ENCODE data around the gene DDX39B. TPM values are rescaled to one million over a fixed set of nuclear protein-coding genes. Genes with fewer than 3 reads are reported as not detected.
"Not testable (repeated sequence)": the region's sequence is repeated elsewhere in the genome, so short reads cannot be mapped to it uniquely, and the experiment has no call there.

Gene DDX39B
- polyA plus RNA-seq (2013): 422 TPM

- H3K4me1 ChIP-seq (ENCODE audit: control extremely low read depth in 1 of 4, control insufficient read depth in 4 of 4, insufficient read depth in 4 of 4, low read length in 3 of 4): peaks cover 17 to 47% (median 40%) of the 10 kb centered on the region in 4 experiments
- CTCF ChIA-PET: interaction anchor here (0.8 to 24.7 kb wide), 10 partner anchors 8 to 250 kb away, joined by 3 to 557 read pairs (median 4); partner anchors contain the start of genes LST1, LTB, MCCD1 and NCR3
- peaks cover 14 to 38% (median 28%) of the 10 kb centered on the region in 4 experiments for H3K36me3 ChIP-seq (ENCODE audit: control insufficient read depth in 4 of 4, insufficient read depth in 4 of 4, low read length in 3 of 4)
- H3K9me3 ChIP-seq (ENCODE audit: control extremely low read depth in 1 of 5, control insufficient read depth in 4 of 5, insufficient read depth in 2 of 5, low read depth in 1 of 5, low read length in 4 of 5): no peaks in the 10 kb centered on the region
- peak within 1 kb of the TSS; percentile 66 to 97 (median 91) for H3K4me3 ChIP-seq (ENCODE audit: control insufficient read depth in 1 of 7, extremely low read depth in 1 of 7, insufficient read depth in 4 of 7, low read depth in 2 of 7, low read length in 6 of 7)
- WGBS (ENCODE audit: insufficient coverage): under 1% methylated on average over 36 of the region's 43 CpGs
- DNase-seq: peak; percentile 98 to 99 (median 99)
- no peaks in the 10 kb centered on the region for H3K27me3 ChIP-seq (replicated peaks in 2 of 5; ENCODE audit: control insufficient read depth in 4 of 5, insufficient read depth in 5 of 5, low read length in 4 of 5)
- POLR2A ChIA-PET: interaction anchor here (0.7 to 2.6 kb wide), 6 partner anchors 10 to 1430 kb away, joined by 3 to 12 read pairs (median 4); partner anchors contain the start of genes BAG6 and MCCD1
- peak within 1 kb of the TSS; percentile 99 to 100 for H3K27ac ChIP-seq (ENCODE audit: insufficient read depth in 1 of 2, low read depth in 1 of 2, low read length in 2 of 2, poor library complexity in 1 of 2, severe bottlenecking in 2 of 2)
Measured at GRCh38 chr6:31541658-31542521, at the start of gene DDX39B. Gene DDX39B (minus strand): TSS chr6:31542003. CDS start chr6:31540532, 1,471 bp downstream.

GRCh38 chr6:31590691-31591090, 48.9 kb upstream of the DDX39B start:
- POLR2A ChIA-PET; DNase-seq; H3K27ac ChIP-seq (ENCODE audit: insufficient read depth in 1 of 2, low read depth in 1 of 2, low read length in 2 of 2, poor library complexity in 1 of 2, severe bottlenecking in 2 of 2); H3K4me3 ChIP-seq (ENCODE audit: control insufficient read depth in 1 of 7, extremely low read depth in 1 of 7, insufficient read depth in 4 of 7, low read depth in 2 of 7, low read length in 6 of 7); H3K27me3 ChIP-seq (replicated peaks in 2 of 5; ENCODE audit: control insufficient read depth in 4 of 5, insufficient read depth in 5 of 5, low read length in 4 of 5); H3K9me3 ChIP-seq (ENCODE audit: control extremely low read depth in 1 of 5, control insufficient read depth in 4 of 5, insufficient read depth in 2 of 5, low read depth in 1 of 5, low read length in 4 of 5): not testable (repeated sequence)
- peaks cover 11 to 57% (median 53%) of the 10 kb centered on the region in 4 experiments for H3K4me1 ChIP-seq (ENCODE audit: control extremely low read depth in 1 of 4, control insufficient read depth in 4 of 4, insufficient read depth in 4 of 4, low read length in 3 of 4)
- peaks cover 0 to 16% (median 0%) of the 10 kb centered on the region in 4 experiments for H3K36me3 ChIP-seq (ENCODE audit: control insufficient read depth in 4 of 4, insufficient read depth in 4 of 4, low read length in 3 of 4)
- 95% methylated on average over 5 of the region's 5 CpGs for WGBS (ENCODE audit: insufficient coverage)
- CTCF ChIA-PET: interaction anchor here (8.8 to 19.6 kb wide), 3 partner anchors 7 to 41 kb away, joined by 76 to 605 read pairs (median 557); partner anchors contain the start of genes ATP6V1G2, DDX39B, NCR3 and NFKBIL1

GRCh38 chr6:31588871-31589650, 47.3 kb upstream of the DDX39B start:
- Histone ChIP-seq H3K27ac (ENCODE audit: insufficient read depth in 1 of 2, low read depth in 1 of 2, low read length in 2 of 2, poor library complexity in 1 of 2, severe bottlenecking in 2 of 2) (peak overlapping the region in 1 of 2 experiments; percentile 54), H3K9me3 (ENCODE audit: control extremely low read depth in 1 of 5, control insufficient read depth in 4 of 5, insufficient read depth in 2 of 5, low read depth in 1 of 5, low read length in 4 of 5) (no peaks in the 10 kb centered on the region), H3K27me3 (replicated peaks in 2 of 5; ENCODE audit: control insufficient read depth in 4 of 5, insufficient read depth in 5 of 5, low read length in 4 of 5) (no peaks in the 10 kb centered on the region), H3K4me1 (ENCODE audit: control extremely low read depth in 1 of 4, control insufficient read depth in 4 of 4, insufficient read depth in 4 of 4, low read length in 3 of 4) (peaks cover 15 to 74% (median 65%) of the 10 kb centered on the region in 4 experiments), H3K36me3 (ENCODE audit: control insufficient read depth in 4 of 4, insufficient read depth in 4 of 4, low read length in 3 of 4) (peaks cover 0 to 16% (median 0%) of the 10 kb centered on the region in 4 experiments), H3K4me3 (ENCODE audit: control insufficient read depth in 1 of 7, extremely low read depth in 1 of 7, insufficient read depth in 4 of 7, low read depth in 2 of 7, low read length in 6 of 7) (peak overlapping the region in 3 of 7 experiments; percentile 41 to 76 (median 76))
- no peak for DNase-seq
- ChIA-PET CTCF (interaction anchor here (1.0 to 19.6 kb wide), 5 partner anchors 9 to 39 kb away, joined by 3 to 605 read pairs (median 76); partner anchors contain the start of genes AIF1, ATP6V1G2, DDX39B and NCR3), POLR2A (no interaction called here)
- WGBS (ENCODE audit: insufficient coverage): 70% methylated on average over 9 of the region's 9 CpGs

GRCh38 chr6:31587791-31588777, 46.3 kb upstream of the DDX39B start:
- Histone ChIP-seq H3K9me3 (ENCODE audit: control extremely low read depth in 1 of 5, control insufficient read depth in 4 of 5, insufficient read depth in 2 of 5, low read depth in 1 of 5, low read length in 4 of 5) (no peaks in the 10 kb centered on the region), H3K27ac (ENCODE audit: insufficient read depth in 1 of 2, low read depth in 1 of 2, low read length in 2 of 2, poor library complexity in 1 of 2, severe bottlenecking in 2 of 2) (peak overlapping the region; percentile 54 to 76), H3K4me3 (ENCODE audit: control insufficient read depth in 1 of 7, extremely low read depth in 1 of 7, insufficient read depth in 4 of 7, low read depth in 2 of 7, low read length in 6 of 7) (peak overlapping the region in 6 of 7 experiments; percentile 36 to 76 (median 58)), H3K4me1 (ENCODE audit: control extremely low read depth in 1 of 4, control insufficient read depth in 4 of 4, insufficient read depth in 4 of 4, low read length in 3 of 4) (peaks cover 15 to 78% (median 66%) of the 10 kb centered on the region in 4 experiments), H3K36me3 (ENCODE audit: control insufficient read depth in 4 of 4, insufficient read depth in 4 of 4, low read length in 3 of 4) (peaks cover 0 to 16% (median 0%) of the 10 kb centered on the region in 4 experiments), H3K27me3 (replicated peaks in 2 of 5; ENCODE audit: control insufficient read depth in 4 of 5, insufficient read depth in 5 of 5, low read length in 4 of 5) (no peaks in the 10 kb centered on the region)
- CTCF ChIA-PET: interaction anchor here (1.0 to 19.6 kb wide), 5 partner anchors 10 to 38 kb away, joined by 3 to 605 read pairs (median 76); partner anchors contain the start of genes ATP6V1G2, DDX39B, NCR3 and NFKBIL1
- no peak for DNase-seq
- POLR2A ChIA-PET: interaction anchor here (0.6 to 2.2 kb wide), 2 partner anchors 40 to 971 kb away, joined by 5 read pairs; partner anchors contain the start of genes NFKBIL1 and PPP1R10
- 29% methylated on average over 9 of the region's 12 CpGs for WGBS (ENCODE audit: insufficient coverage)

GRCh38 chr6:31586599-31587281, 44.9 kb upstream of the DDX39B start:
- Histone ChIP-seq H3K36me3 (ENCODE audit: control insufficient read depth in 4 of 4, insufficient read depth in 4 of 4, low read length in 3 of 4) (peaks cover 0 to 16% (median 0%) of the 10 kb centered on the region in 4 experiments), H3K9me3 (ENCODE audit: control extremely low read depth in 1 of 5, control insufficient read depth in 4 of 5, insufficient read depth in 2 of 5, low read depth in 1 of 5, low read length in 4 of 5) (no peaks in the 10 kb centered on the region), H3K27ac (ENCODE audit: insufficient read depth in 1 of 2, low read depth in 1 of 2, low read length in 2 of 2, poor library complexity in 1 of 2, severe bottlenecking in 2 of 2) (peak overlapping the region; percentile 54 to 76), H3K4me1 (ENCODE audit: control extremely low read depth in 1 of 4, control insufficient read depth in 4 of 4, insufficient read depth in 4 of 4, low read length in 3 of 4) (peaks cover 21 to 81% (median 71%) of the 10 kb centered on the region in 4 experiments), H3K4me3 (ENCODE audit: control insufficient read depth in 1 of 7, extremely low read depth in 1 of 7, insufficient read depth in 4 of 7, low read depth in 2 of 7, low read length in 6 of 7) (peak overlapping the region in 6 of 7 experiments; percentile 7 to 76 (median 58)), H3K27me3 (replicated peaks in 2 of 5; ENCODE audit: control insufficient read depth in 4 of 5, insufficient read depth in 5 of 5, low read length in 4 of 5) (no peaks in the 10 kb centered on the region)
- DNase-seq: peak; percentile 88 to 99 (median 98)
- WGBS (ENCODE audit: insufficient coverage): 8% methylated on average over 5 of the region's 9 CpGs
- ChIA-PET POLR2A (interaction anchor here (0.6 to 2.3 kb wide), 5 partner anchors 10 to 39 kb away, joined by 4 to 13 read pairs (median 5); partner anchors contain the start of gene NFKBIL1), CTCF (interaction anchor here (0.6 to 19.6 kb wide), 7 partner anchors 11 to 1275 kb away, joined by 3 to 605 read pairs (median 5); partner anchors contain the start of genes AIF1, ATP6V1G2, DDX39B and NCR3)
